DND-41 (cell line): ENCODE data around the gene C3orf20.

ENCODE experiments used
- CTCF ChIP-seq: IDR thresholded peaks from 2 replicates; pipeline ENCODE4 v1.5.1; 2012; ENCODE audit warnings: borderline replicate concordance, low read length, moderate library complexity, mild to moderate bottlenecking; ENCODE audit not compliant: poor library complexity, severe bottlenecking; ENCODE audit errors: extremely low read depth
- EZH2 ChIP-seq: IDR thresholded peaks from 3 replicates; pipeline ENCODE4 v1.6.1; 2012; ENCODE audit warnings: borderline replicate concordance, low read depth, mild to moderate bottlenecking, moderate library complexity, low read length, inconsistent platforms; ENCODE audit not compliant: severe bottlenecking

GRCh38 chr3:14636496-14637087 is 38.3 kb upstream of the C3orf20 start:
- TF ChIP-seq CTCF: no peak
- TF ChIP-seq EZH2: no peak
